Measurements from ENCODE around the gene SLC2A1. TPM values are rescaled to one million over a fixed set of nuclear protein-coding genes. Genes with fewer than 3 reads are reported as not detected.

Gene SLC2A1
- total RNA-seq, 2 donors from 2014 or later = 71.6 to 150 TPM

GRCh38 chr1:42880384-42880783 lies 78.3 kb downstream of the SLC2A1 start:
- DNase-seq = no peak
- Histone ChIP-seq H3K4me1 (no peaks in the 10 kb centered on the region), H3K4me3 (no peak overlapping the region), H3K36me3 (no peaks in the 10 kb centered on the region), H3K27ac (no peak overlapping the region), H3K9ac (ENCODE audit: low read depth in 2 of 2, low read length in 2 of 2) (no peak overlapping the region), H3K27me3 (no peaks in the 10 kb centered on the region), H3K9me3 (no peaks in the 10 kb centered on the region)
- TF ChIP-seq CTCF (IDR thresholded peaks at IDR 0.05) = no peak
- intact Hi-C loops (cut with DNase I) = no loop called here

DNA sequence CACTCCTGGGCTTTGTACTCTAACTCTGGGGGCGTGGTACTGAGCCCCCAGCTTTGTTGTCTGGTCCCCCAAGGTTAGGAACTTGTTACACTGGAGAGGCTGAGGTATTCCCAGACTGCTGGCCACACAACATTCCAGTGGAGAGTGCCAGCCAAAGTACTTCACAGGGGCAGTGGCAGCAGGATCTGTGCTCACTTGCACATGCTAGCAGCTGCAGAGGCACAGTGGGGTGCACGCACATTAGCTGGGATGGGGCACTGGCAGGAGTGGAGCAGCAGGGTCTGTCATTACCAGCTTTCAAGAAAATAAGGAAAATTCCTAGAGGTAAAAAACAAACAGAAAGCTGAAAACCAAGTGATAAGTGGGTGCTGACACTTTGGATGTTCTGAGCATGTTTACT lies 81.3 kb downstream of the SLC2A1 start:
- Histone ChIP-seq H3K9me3 (no peaks in the 10 kb centered on the region), H3K36me3 (no peaks in the 10 kb centered on the region), H3K4me3 (no peak overlapping the region), H3K27ac (no peak overlapping the region), H3K4me1 (no peaks in the 10 kb centered on the region), H3K9ac (ENCODE audit: low read depth in 2 of 2, low read length in 2 of 2) (no peak overlapping the region), H3K27me3 (no peaks in the 10 kb centered on the region)
- no peak for DNase-seq
- intact Hi-C loops (cut with DNase I) = no loop called here
- TF ChIP-seq CTCF (IDR thresholded peaks at IDR 0.05) = no peak

DNA sequence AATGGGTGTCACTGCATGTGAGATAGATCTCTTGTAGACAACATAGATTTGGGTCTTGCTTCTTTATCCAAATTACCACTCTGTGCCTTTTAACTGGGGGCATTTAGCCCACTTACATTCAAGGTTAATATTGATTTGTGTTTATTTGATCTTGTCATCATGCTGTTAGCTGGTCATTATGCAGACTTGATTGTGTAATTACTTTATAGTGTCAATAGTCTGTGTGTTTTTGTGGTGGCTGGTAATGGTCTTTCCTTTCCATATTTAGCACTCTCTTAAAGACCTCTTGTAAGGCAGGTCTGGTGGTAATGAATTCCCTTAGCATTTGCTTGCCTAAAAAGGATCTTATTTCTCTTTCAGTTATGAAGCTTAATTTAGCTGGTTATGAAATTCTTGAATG lies 82.7 kb downstream of the SLC2A1 start:
- DNase-seq = no peak
- Histone ChIP-seq H3K27ac (no peak overlapping the region), H3K36me3 (no peaks in the 10 kb centered on the region), H3K9me3 (no peaks in the 10 kb centered on the region), H3K4me3 (no peak overlapping the region), H3K4me1 (no peaks in the 10 kb centered on the region), H3K27me3 (no peaks in the 10 kb centered on the region), H3K9ac (ENCODE audit: low read depth in 2 of 2, low read length in 2 of 2) (no peak overlapping the region)
- TF ChIP-seq CTCF (IDR thresholded peaks at IDR 0.05) = no peak
- intact Hi-C loops (cut with DNase I) = no loop called here

Other genes with a start within 250 kb of the SLC2A1 start
- not detected for gene CLDN19, start 218.6 kb downstream of the SLC2A1 start, total RNA-seq
- 10 to 100 TPM; 11.7 to 19.1 TPM for gene P3H1, start 191.8 kb downstream of the SLC2A1 start, total RNA-seq
- gene C1orf50, start 191.6 kb downstream of the SLC2A1 start, total RNA-seq = 1 to 10 TPM; 3.4 to 5.8 TPM
- under 1 TPM in 1 of 2 donors, not detected in 1; 0.10 TPM for gene TMEM269, start 173.9 kb downstream of the SLC2A1 start, total RNA-seq
- 10 to 100 TPM in 1 of 2 donors, 1 to 10 TPM in 1; 9.0 to 13.3 TPM for gene ERMAP, start 141.7 kb downstream of the SLC2A1 start, total RNA-seq
- 10 to 100 TPM; 14.0 to 22.9 TPM for gene SVBP, start 141.5 kb downstream of the SLC2A1 start, total RNA-seq
- gene ZNF691, start 112.3 kb downstream of the SLC2A1 start, total RNA-seq = 1 to 10 TPM; 5.1 to 6.2 TPM
- gene EBNA1BP2, start 213.4 kb upstream of the SLC2A1 start, total RNA-seq = 10 to 100 TPM; 28.4 to 85.4 TPM
- gene CFAP57, start 213.5 kb upstream of the SLC2A1 start, total RNA-seq = under 1 TPM in 1 of 2 donors, not detected in 1; 0.66 TPM

Measured in colonic mucosa (tissue), 4 donors.